NCI-H510A (cell line): ENCODE measurements around the gene B4GALNT3.

Experiments used
- DNase-seq: peaks from one replicate; lab custom pipeline; 2025; lab: John Stamatoyannopoulos, UW

B4GALNT3 gene

DNA sequence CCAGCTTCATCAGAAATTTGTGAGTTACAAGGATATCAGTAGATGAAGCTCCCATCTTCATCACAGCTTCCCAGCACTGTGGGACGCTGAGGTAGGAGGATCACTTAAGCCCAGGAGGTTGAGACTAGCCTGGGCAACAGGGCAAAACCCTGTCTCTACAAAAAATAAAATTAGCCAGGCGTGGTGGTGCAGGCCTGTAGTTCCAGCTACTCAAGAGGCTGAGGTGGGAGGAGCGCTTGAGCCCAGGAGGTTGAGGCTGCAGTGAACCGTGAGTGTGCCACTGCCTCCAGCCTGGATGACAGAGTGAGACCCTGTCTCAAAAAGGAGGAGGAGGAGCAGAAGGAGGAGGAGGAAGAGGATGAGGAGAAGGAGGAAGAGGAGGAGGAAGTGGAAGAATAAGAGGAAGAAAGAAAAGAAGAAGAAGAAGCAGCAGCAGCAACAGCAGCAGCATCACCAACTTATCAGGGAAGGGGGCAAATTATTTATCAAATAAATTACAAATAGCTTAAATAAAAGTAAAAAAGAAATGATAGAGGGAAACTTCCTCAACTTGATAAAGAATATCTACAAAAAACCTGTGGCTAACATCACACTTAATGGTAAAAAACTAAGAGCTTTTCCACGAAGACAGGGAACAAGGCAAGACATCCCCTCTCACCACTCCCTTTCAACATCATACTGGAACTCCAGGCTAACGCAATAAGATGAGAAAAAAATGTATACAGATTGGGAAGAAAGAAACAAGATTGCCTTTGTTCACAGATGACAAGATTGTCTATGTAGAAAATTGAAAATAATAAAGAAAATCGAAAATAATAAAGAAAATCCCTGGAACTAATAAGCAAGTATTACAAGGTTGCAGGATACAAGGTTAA, 133.9 kb downstream of the B4GALNT3 start:
- DNase-seq = no peak

DNA sequence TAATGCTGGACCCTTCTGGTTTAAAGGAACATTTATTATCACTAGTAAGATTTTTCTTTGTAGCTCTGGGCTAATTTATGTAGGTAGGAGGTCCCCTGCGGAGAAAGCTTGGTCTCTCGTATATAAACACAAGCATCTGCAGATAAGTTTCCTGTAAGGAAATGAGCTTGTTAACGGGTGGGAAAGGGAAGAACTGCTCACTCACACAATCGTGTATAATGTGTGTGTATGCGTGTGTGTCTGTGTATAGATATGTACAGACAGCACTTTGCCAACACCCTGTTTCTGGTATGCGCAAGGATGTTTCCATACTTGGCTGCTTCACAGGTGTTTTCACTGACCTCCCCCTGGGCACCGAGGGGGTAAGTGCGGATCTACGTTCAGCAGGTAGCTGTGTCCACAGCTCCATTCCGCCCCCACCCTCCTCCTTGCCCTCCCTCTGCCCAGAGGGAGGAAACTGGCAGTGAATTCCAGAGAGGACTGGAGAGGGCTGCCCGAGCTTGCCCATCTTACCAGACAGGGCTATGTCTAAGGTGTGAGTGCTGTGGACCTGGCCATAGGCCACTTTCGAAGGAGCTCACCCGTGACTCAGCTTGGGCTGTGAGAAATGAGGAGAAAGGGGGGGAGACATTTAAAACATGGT, 138.3 kb downstream of the B4GALNT3 start:
- no peak for DNase-seq

DNA sequence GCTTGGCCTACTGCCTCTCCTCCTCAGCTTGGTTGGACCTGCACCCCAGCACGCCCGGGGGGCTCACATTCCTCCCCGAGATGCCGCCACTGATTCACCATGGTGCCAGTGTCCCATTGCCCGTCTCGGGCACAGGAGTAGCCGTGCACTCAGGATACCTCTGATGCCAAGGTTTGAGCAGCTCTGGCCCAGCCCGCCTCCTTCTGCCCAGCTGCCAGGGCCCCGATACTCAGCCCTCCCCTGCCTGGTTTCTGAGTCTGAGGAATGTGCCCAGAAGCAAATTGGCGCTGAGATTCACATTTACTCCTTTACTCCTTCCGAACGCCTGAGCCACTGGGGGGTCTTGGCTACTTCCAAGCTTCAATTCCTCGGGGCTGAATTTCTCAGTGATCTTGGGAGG, 140.0 kb downstream of the B4GALNT3 start:
- DNase-seq = no peak

DNA sequence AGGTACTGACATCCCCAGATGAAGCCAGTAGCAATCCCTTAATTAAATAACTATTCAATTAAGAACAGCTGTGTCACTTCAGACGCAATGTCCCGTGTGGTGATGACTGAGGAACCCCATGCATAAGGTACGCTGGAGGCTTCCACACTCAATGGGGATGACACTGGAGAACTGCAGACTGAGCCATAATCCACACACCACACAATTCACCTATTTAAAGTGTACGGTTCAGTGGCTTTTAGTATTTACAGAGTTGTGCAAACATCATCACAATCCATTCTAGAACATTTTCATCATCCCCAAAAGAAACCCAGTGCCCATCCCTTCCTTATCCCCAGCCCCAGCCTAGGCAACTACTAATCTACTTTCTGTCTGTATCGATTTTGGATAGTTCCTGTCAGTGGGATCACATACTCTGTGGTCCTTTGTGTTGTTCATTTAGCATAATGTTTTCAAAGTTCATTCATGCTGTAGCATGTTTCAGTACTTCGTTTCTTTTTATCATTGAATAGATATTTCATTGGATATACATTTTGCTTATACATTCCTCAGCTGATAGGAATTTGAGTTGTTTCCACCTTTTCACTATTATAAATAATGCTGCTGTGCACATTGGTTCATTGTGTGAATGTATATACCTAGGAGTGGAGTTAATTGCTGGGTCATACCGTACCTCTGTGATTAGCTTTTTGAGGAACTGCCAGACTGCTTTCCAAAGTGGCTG, 142.4 kb downstream of the B4GALNT3 start:
- DNase-seq = no peak

DNA sequence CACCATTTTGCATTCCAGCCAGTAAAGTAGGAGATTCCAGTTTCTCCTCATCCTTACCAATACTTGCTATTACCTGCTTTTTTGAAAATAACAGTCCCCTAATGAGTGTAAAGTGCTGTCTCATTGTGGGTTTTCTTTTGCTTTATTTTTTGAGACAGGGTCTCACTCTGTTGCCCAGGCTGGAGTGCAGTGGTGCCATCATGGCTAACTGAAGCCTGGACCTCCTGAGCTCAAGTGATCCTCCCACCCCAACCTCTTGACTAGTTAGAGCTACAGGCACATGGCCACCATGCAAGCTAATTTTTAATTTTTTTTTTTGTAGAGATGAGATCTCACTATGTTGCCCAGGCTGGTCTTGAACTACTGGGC, 142.9 kb downstream of the B4GALNT3 start:
- DNase-seq = no peak

DNA sequence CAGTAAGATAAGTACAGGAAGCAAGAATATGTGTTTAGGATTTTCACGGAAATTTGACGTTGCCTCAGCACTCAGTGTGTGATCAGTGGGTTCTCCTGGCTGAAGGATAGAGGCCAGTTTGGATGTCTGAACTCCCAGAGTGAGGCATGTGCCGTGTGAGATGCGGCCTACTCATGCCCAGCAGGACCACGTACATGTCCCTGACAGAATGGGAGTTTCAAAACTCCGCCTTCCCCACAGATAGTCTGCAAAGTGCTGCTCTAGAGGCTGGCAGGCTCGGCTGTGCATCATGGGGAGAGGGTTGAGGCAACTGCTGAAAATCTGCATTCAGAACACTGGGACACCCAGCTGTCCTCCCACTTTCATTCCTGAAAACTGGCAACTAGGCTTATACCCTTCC, 145.2 kb downstream of the B4GALNT3 start:
- no peak for DNase-seq

DNA sequence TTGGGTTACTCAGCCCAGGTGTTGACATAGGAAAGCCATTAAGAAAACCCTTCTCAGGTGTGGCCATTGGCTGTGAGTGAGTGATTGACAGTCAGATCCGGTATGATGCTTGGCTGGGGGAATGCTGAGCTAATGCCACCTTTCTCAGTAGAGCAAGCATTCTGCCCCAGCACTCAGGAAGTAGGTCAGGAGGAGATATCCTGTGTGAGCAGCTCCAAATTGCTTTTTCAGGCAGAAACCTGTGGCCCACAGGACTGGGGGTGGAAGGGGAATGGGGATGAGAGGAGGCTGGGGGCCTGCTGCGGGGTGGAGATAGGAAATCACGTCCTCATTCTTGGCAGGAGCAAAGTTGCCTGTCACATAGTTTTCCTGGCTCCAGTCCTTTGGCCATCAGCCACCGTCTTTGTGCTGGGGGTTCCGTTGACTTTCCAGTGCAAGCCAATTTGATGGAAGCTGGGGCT, 147.8 kb downstream of the B4GALNT3 start:
- DNase-seq = no peak

DNA sequence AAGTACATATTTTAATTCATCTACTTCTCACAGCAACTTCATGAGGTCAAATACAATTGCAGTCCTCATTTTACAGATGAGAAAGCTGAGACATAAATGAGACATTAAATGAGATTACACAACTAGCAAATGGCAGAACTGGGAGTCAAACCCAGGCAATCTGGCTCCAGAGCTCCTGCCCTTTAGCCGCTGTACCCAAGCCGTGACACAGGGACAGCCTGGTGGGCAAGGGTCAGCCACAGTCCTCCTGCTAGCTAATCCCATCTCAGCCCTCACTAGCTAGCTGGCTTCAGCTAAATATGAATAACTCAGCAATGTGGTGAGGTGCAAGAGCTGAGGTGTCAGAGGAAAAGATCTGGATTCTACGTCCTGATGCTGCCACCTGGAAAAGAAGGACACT, 148.7 kb downstream of the B4GALNT3 start:
- DNase-seq = no peak

DNA sequence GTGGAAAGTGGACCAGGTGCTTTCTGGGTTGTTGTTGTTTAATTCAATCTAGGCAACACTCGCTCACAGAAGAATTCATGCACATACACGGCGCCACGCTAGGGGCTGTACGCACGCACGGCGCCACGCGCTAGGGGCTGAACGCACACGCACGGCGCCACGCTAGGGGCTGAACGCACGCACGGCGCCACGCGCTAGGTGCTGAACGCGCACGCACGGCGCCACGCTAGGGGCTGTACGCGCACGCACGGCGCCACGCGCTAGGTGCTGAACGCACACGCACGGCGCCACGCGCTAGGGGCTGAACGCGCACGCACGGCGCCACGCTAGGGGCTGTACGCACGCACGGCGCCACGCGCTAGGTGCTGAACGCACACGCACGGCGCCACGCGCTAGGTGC, 149.2 kb downstream of the B4GALNT3 start:
- DNase-seq = no peak

DNA sequence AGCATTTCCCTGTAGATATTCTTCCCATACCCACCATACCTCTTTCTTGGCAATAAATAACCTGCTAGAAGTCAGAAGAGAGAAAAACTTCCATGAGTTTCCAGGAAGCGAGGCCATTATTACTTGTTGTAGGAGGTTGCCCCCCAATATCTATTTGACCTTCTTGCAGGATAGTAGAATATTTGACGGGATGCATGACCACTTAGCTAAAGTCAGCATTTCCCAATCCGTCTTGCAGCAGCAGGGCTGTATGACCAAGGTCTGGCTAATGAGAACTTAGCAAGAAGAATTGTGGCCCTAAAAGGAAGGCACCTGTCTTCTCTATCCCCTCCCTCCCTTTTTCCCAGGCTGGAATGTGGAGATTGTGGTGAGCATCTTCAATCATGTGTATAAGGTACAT, 152.0 kb downstream of the B4GALNT3 start:
- DNase-seq = no peak

DNA sequence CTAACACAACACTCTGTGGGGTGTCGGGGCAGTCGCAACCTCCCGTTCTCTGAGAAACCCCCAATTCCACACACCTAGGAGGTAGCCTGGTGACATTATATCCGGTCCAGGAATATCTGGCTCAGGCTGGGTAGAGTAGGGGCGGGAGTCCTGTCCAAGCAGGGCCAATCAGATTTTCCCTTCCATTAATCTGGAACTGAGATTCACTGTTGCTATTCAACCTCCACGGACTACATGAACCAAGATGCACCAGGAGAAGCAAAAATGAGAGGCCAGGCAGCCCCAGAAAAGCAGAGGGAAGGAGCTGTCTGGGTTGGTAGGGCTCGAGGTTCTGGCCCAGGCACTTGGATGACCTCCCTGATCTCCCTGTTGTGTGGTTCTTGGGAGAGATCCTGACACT, 152.6 kb downstream of the B4GALNT3 start:
- no peak for DNase-seq

DNA sequence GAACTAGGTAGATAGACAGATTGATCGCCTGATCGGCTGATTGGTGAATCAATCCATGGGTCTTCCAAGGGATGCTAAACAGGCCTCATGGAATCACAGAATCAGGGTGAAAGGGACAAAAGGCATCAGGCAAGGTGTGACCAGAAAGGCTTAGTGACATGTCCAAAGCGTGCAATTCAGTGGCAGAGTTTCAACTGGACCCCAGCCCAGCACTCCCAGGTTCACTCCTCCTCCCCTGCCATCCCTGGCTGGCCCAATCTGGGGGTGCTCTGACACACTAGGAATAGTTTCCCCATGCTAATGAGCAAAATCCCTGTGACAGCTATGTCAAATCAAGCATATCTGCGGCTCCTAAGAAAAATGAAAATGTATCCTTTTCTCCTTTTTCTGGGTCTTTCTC, 153.1 kb downstream of the B4GALNT3 start:
- DNase-seq = no peak
